H9 (cell line): Measurements from ENCODE around the gene PTPN2. TPM values are rescaled to one million over a fixed set of nuclear protein-coding genes. Genes with fewer than 3 reads are reported as not detected.

ENCODE experiments used
- DNase-seq: peaks from one replicate; pipeline ENCODE4 v3.0.0-alpha.2; 2017
- H2AFZ ChIP-seq: one replicate; pipeline ENCODE4 v1.6.1; 2013; ENCODE audit warnings: mild to moderate bottlenecking, low read length, control low read depth, moderate library complexity
- H2AK5ac ChIP-seq: 2 replicates; pipeline ENCODE4 v1.6.1; 2013; ENCODE audit warnings: low read length, control low read depth, mixed read lengths; ENCODE audit not compliant: insufficient read length
- H2BK120ac ChIP-seq: one replicate; pipeline ENCODE4 v1.6.1; 2013; ENCODE audit warnings: low read depth, mild to moderate bottlenecking, low read length, control low read depth, inconsistent platforms; ENCODE audit not compliant: poor library complexity, severe bottlenecking
- H2BK12ac ChIP-seq: 2 replicates; pipeline ENCODE4 v1.6.1; 2013; ENCODE audit warnings: low read length, control low read depth, mixed read lengths, low read depth; ENCODE audit not compliant: insufficient read length
- H2BK15ac ChIP-seq: 2 replicates; pipeline ENCODE4 v1.6.1; 2013; ENCODE audit warnings: low read depth, low read length, control low read depth
- H2BK20ac ChIP-seq: one replicate; pipeline ENCODE4 v1.6.1; 2013; ENCODE audit warnings: low read depth, mild to moderate bottlenecking, low read length, control low read depth, inconsistent platforms; ENCODE audit not compliant: poor library complexity, severe bottlenecking
- H2BK5ac ChIP-seq: 2 replicates; pipeline ENCODE4 v1.6.1; 2013; ENCODE audit warnings: low read length, control low read depth, mixed read lengths; ENCODE audit not compliant: insufficient read length
- H3K14ac ChIP-seq: 2 replicates; pipeline ENCODE4 v1.6.1; 2013; ENCODE audit warnings: low read length, control low read depth; ENCODE audit not compliant: insufficient read depth
- H3K18ac ChIP-seq: 2 replicates; pipeline ENCODE4 v1.6.1; 2013; ENCODE audit warnings: low read depth, mild to moderate bottlenecking, mixed read lengths, low read length, control low read depth; ENCODE audit not compliant: insufficient read length
- H3K23ac ChIP-seq: 2 replicates; pipeline ENCODE4 v1.6.1; 2013; ENCODE audit warnings: low read length, control low read depth, mixed read lengths, low read depth; ENCODE audit not compliant: insufficient read length
- H3K23me2 ChIP-seq: 2 replicates; pipeline ENCODE4 v1.6.1; 2013; ENCODE audit warnings: low read depth, mild to moderate bottlenecking, mixed read lengths, low read length, control low read depth; ENCODE audit not compliant: insufficient read length, poor library complexity, severe bottlenecking
- H3K27ac ChIP-seq: 2 replicates; pipeline ENCODE4 v1.5.1; 2013; ENCODE audit warnings: low read length, control low read depth, mixed read lengths, low read depth; ENCODE audit not compliant: insufficient read length
- H3K27me3 ChIP-seq: 2 replicates; pipeline ENCODE4 v1.6.1; 2013; ENCODE audit warnings: low read length, control low read depth, inconsistent platforms; ENCODE audit not compliant: insufficient read depth
- H3K4ac ChIP-seq: 2 replicates; pipeline ENCODE4 v1.6.1; 2013; ENCODE audit warnings: low read depth, mild to moderate bottlenecking, control low read depth, inconsistent platforms, low read length, moderate library complexity
- H3K4me1 ChIP-seq: 2 replicates; pipeline ENCODE4 v1.6.1; 2013; ENCODE audit warnings: low read length, control low read depth, inconsistent platforms; ENCODE audit not compliant: insufficient read depth
- H3K4me2 ChIP-seq: 2 replicates; pipeline ENCODE4 v1.6.1; 2013; ENCODE audit warnings: low read length, control low read depth, mixed read lengths; ENCODE audit not compliant: insufficient read length, insufficient read depth
- H3K56ac ChIP-seq: 2 replicates; pipeline ENCODE4 v1.6.1; 2013; ENCODE audit warnings: low read depth, mild to moderate bottlenecking, mixed read lengths, low read length, control low read depth; ENCODE audit not compliant: insufficient read length
- H3K79me1 ChIP-seq: 2 replicates; pipeline ENCODE4 v1.6.1; 2013; ENCODE audit warnings: low read depth, mild to moderate bottlenecking, moderate library complexity, low read length, control low read depth, inconsistent platforms; ENCODE audit not compliant: insufficient read depth, poor library complexity, severe bottlenecking
- H3K79me2 ChIP-seq: 2 replicates; pipeline ENCODE4 v1.6.1; 2013; ENCODE audit warnings: low read length, control low read depth, inconsistent platforms; ENCODE audit not compliant: insufficient read depth
- H3K9ac ChIP-seq: 2 replicates; pipeline ENCODE4 v1.6.1; 2013; ENCODE audit warnings: low read length, control low read depth, mixed read lengths; ENCODE audit not compliant: insufficient read length; ENCODE audit errors: extremely low read depth
- H3K9me3 ChIP-seq: one replicate; pipeline ENCODE4 v1.6.1; 2013; ENCODE audit warnings: low read depth, low read length, inconsistent platforms; ENCODE audit not compliant: control insufficient read depth
- H3T11ph ChIP-seq: one replicate; pipeline ENCODE4 v1.6.1; 2013; ENCODE audit warnings: mild to moderate bottlenecking, low read length, control low read depth, inconsistent platforms
- H4K20me1 ChIP-seq: one replicate; pipeline ENCODE4 v1.6.1; 2013; ENCODE audit not compliant: control insufficient read depth, insufficient read length, insufficient read depth
- H4K5ac ChIP-seq: 2 replicates; pipeline ENCODE4 v1.6.1; 2013; ENCODE audit warnings: low read depth, mild to moderate bottlenecking, mixed read lengths, low read length, control low read depth; ENCODE audit not compliant: insufficient read length
- H4K8ac ChIP-seq: replicated peaks from 2 replicates; pipeline ENCODE4 v1.6.1; 2013; ENCODE audit warnings: low read length, control low read depth, mixed read lengths, low read depth; ENCODE audit not compliant: insufficient read length
- H4K91ac ChIP-seq: 2 replicates; pipeline ENCODE4 v1.6.1; 2013; ENCODE audit warnings: low read depth, mild to moderate bottlenecking, moderate library complexity, mixed read lengths, low read length, control low read depth; ENCODE audit not compliant: insufficient read length
- H3K27ac Mint-ChIP-seq, 3 experiments: 2 replicates in 2 of 3; 3 replicates in 1 of 3; pipeline ENCODE4 v1.8.0; 2020 to 2021; ENCODE audit warnings: mixed read lengths in 3 of 3, mild to moderate bottlenecking in 1 of 3, moderate library complexity in 1 of 3
- H3K27me3 Mint-ChIP-seq: 2 replicates; pipeline ENCODE4 v1.8.0; 2021; ENCODE audit warnings: low read depth, mild to moderate bottlenecking, moderate library complexity, mixed read lengths
- H3K36me3 Mint-ChIP-seq, 3 experiments: 2 replicates in 2 of 3; 3 replicates in 1 of 3; pipeline ENCODE4 v1.8.0; 2020 to 2021; ENCODE audit warnings: low read depth in 3 of 3, mixed read lengths in 3 of 3; ENCODE audit not compliant: insufficient read depth in 1 of 3
- H3K4me1 Mint-ChIP-seq, 2 experiments: 2 replicates each; pipeline ENCODE4 v1.8.0; 2020; ENCODE audit warnings: mixed read lengths in 2 of 2
- H3K4me3 Mint-ChIP-seq, 2 experiments: 2 replicates in 1 of 2; 3 replicates in 1 of 2; pipeline ENCODE4 v1.8.0; 2020 to 2021; ENCODE audit warnings: mild to moderate bottlenecking in 2 of 2, mixed read lengths in 2 of 2, moderate library complexity in 1 of 2
- H3K9me3 Mint-ChIP-seq, 2 experiments: 2 replicates in 1 of 2; 3 replicates in 1 of 2; pipeline ENCODE4 v1.8.0; 2020; ENCODE audit warnings: mild to moderate bottlenecking in 2 of 2, mixed read lengths in 2 of 2, moderate library complexity in 1 of 2
- WGBS: extraction: QIAGEN DNeasy Blood & Tissue Kit; methylation state at CpG from one replicate; pipeline ENCODE4 v1.1.7; 2013; ENCODE audit warnings: missing lambda C conversion rate, low lambda C conversion rate, mixed read lengths; ENCODE audit not compliant: insufficient read length; ENCODE audit errors: extremely low coverage; 5-methylcytosine and 5-hydroxymethylcytosine counted together
- total RNA-seq: library from RNA; stranded (reverse); gene quantifications from 2 replicates; pipeline ENCODE4 v1.2.1, GENCODE V29; 2021
- TF ChIP-seq, protein P1 (sequence below): fragments of 200-600 bp; sonication (generic); conservative IDR thresholded peaks from 3 replicates; pipeline ENCODE4 v1.8.0; 2021; ENCODE audit warnings: antibody characterized with exemption, mild to moderate bottlenecking

Gene PTPN2
- total RNA-seq, 1 experiment from 2014 or later: 48.7 TPM

DNA sequence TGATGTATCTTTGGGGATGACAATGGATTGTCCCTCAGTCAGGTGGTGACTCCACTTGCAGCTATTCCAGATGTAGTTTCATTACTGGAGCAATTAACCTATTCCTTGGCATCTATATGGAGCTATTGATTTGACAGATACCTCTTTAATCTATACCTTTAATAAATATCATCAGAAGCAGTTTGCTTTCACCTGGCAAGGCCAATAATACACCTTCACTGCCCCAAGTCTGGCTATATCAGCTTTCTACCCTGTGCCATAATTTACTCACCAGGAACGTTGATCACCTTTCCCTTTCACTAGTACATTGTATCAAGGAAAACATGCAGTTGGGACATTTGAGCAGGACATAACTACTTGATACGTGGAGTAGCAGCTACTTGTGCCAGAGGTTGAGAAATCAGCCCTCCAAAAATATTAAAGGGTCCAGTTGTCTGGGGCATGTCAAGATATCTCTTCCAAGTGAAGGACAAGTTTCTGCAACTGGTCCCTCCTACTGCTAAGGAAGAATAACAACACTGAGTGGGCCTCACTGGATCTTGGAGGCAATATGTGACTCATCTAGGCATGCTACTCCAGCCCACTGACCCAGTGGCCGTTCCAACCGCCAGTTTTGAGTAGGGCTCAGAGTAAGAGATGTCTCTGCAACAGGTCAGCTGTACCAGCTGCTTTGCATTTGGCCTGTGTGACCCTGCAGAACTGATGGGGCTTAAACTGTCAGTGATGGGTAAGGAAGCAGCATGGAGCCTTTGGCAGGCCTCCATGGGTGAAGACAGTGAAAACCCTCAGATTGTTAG lies 114.2 kb downstream of the PTPN2 start:
- Histone ChIP-seq H3K18ac (no peak overlapping the region), H3K4me2 (no peak overlapping the region), H3T11ph (no peak overlapping the region), H2AK5ac (no peak overlapping the region), H3K14ac (no peak overlapping the region), H3K79me1 (no peaks in the 10 kb centered on the region), H2AFZ (no peak overlapping the region), H3K9ac (no peak overlapping the region), H4K20me1 (no peaks in the 10 kb centered on the region), H4K8ac (no peak overlapping the region), H2BK5ac (no peak overlapping the region), H2BK20ac (no peak overlapping the region), H3K4ac (no peak overlapping the region), H3K9me3 (no peaks in the 10 kb centered on the region), H2BK120ac (no peak overlapping the region), H3K56ac (no peak overlapping the region), H3K23ac (no peak overlapping the region), H3K27ac (no peak overlapping the region), H3K4me1 (no peaks in the 10 kb centered on the region), H4K5ac (no peak overlapping the region), H3K27me3 (no peaks in the 10 kb centered on the region), H4K91ac (no peak overlapping the region), H3K23me2 (no peaks in the 10 kb centered on the region), H2BK12ac (no peak overlapping the region), H3K79me2 (no peaks in the 10 kb centered on the region), H2BK15ac (no peak overlapping the region)
- no peak for DNase-seq
- Mint-ChIP-seq H3K27ac (no peak overlapping the region), H3K36me3 (no peaks in the 10 kb centered on the region; a peak in 1 of 7 replicates), H3K9me3 (no peaks in the 10 kb centered on the region), H3K27me3 (no peaks in the 10 kb centered on the region), H3K4me1 (peaks cover 4 to 11% of the 10 kb centered on the region in 2 experiments), H3K4me3 (no peak overlapping the region)
- no CpG with 5 or more reads among the region's 4 CpGs for WGBS
- TF ChIP-seq, protein P1, sequence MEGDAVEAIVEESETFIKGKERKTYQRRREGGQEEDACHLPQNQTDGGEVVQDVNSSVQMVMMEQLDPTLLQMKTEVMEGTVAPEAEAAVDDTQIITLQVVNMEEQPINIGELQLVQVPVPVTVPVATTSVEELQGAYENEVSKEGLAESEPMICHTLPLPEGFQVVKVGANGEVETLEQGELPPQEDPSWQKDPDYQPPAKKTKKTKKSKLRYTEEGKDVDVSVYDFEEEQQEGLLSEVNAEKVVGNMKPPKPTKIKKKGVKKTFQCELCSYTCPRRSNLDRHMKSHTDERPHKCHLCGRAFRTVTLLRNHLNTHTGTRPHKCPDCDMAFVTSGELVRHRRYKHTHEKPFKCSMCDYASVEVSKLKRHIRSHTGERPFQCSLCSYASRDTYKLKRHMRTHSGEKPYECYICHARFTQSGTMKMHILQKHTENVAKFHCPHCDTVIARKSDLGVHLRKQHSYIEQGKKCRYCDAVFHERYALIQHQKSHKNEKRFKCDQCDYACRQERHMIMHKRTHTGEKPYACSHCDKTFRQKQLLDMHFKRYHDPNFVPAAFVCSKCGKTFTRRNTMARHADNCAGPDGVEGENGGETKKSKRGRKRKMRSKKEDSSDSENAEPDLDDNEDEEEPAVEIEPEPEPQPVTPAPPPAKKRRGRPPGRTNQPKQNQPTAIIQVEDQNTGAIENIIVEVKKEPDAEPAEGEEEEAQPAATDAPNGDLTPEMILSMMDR: no peak
